Stimulated activated CD8-positive, alpha-beta memory T cell treated with anti-CD3 and anti-CD28 coated beads, Interleukin-15, amount 100 ng/mL, for 1 hour (primary cell): ENCODE measurements around the gene CYSRT1.
A peak's percentile ranks its signal among the peaks of the same experiment; 100 is the strongest.

ENCODE experiments used
- DNase-seq: peaks from one replicate; pipeline ENCODE4 v3.0.0-alpha.2; 2020; ENCODE audit warnings: low read depth

Gene CYSRT1

GRCh38 chr9:137227054-137227852 lies 2.3 kb downstream of the CYSRT1 start, which contains the start of gene RNF224:
Gene RNF224 (plus strand): TSS chr9:137227502. CDS start chr9:137228336, 834 bp downstream.
- DNase-seq = peak; percentile 70

DNA sequence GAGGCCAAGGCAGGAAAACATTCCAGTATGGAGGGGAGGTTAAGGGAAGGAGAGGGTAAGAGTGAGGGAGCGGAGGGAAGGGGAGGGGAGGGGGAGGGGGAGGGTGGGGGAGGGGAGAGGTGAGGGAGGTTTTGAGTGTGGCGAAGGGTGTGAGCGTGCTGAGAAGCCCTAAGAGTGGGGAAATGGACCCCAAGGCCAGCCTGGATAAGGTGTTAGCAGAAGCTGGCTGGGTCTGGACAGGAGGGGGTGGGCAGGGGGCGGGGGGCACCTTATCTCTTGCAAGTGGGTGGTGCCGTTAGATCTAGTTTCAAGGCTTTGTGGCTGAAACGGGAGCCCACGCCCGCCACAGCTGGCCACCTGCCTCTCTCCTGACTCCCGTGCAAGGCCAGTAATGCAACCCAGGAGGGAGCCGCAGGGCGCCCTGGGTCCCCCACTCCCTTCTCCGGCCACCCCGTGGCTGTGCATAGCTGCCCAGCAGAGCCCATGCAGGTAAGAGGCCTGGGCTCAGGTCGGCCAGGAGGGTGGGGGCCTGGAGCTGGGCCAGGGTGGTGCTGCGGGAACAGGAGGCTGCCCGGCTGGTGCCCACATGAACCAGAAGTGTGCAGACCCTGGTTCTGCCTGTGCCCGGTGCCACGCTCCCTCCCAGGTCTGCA lies 3.0 kb downstream of the CYSRT1 start:
- DNase-seq = no peak

DNA sequence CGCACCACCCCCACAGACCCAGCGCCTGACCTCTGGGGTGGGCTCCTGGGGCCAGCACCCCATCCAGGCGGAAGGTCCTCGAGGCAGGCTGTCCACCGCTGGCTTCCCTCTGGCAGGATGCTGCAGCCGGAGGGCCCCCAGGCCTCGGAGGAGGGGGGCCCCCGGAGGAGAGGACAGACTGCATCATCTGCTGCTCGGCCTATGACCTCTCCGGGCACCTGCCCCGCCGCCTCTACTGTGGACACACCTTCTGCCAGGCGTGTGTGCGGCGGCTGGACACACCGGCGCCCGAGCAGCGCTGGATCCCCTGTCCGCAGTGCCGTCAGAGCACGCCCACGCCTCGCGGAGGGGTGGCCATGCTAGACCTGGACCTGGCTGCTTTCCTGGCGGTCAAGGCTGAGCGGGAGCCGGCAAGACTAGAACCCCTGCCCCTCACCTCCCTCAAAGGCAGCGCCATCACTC lies 3.6 kb downstream of the CYSRT1 start:
- no peak for DNase-seq

DNA sequence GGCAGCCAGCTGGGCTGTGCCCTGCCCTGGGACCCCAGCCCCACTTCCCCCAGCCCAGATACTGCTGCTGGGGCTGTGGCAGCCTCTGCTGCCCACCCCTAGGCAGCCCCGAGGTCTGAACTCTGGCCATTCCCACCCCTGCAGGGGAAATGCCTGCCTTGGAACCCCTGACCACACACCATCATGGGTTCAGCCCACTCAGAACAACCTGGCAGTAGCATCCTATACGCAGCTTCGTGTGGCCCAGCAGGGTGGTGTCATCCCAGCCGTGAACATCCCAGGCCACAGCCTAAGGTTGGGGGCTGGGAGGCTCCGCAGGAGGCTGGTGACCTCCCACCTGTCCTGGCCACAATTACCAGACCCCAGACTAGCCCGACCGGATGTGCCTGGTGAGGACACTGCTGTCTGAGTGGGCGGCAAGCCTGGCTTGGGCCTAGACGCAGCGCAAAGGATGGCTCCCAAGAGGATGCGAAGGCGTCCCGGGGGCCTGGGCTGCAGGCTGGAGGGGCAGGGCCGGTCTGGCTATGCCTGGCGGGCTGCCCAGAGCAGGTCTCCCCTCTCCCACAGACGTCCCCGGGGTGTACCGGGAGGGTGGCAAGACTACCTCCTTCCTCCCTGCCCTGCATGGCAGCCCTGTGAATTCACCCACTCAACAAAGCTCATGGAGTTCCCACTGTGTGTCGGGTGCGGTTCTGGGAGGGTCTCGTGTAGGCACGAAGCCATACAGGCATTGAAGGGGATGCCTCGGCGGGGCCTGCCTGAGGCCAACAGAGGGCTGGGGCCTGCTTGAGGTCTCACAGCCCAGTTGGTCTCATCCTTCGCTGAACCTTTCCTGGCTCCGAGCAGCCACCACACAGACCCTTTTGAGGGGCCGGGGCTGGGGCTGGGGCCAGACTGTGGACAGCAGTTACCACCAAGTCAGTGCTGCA lies 4.3 kb downstream of the CYSRT1 start:
- DNase-seq = no peak

DNA sequence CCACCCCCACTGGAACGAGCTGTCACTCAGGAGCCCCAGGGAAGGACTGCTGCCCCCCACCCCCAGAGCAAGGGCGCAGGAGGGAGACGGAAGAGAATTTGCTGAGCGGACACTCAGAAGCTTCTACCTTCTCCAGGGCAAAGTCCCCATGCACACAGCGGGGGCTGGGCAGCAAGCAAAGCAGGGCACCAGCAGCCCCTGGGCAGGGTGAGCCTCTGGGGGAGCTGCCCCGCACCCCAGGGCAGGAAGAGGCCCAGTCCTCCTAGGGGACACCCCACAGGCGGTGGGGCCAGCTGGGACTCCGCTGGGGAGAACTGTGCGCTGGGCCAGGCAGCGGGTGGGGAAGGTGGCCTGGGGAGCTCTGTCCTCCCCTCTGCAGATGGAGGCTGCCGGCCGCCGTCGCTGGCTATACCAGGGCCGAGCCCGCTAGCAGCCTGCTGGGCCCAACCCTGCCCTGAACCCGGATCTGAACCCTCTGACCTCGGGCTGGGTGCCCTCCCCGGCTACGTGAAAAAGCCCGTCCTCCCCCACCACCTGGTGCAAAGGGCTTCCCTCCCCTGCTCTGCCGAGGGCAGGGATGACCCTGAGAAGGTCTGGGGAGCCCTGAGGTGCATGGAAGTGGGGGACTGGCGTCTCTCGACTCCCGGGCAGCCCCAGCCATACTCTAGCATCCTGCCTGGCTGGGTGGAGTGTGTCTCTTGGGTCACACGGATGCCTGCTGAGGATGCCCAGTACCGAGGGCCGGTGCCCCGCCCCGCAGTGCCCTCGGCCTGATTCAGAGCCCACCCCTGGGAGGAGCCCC lies 5.1 kb downstream of the CYSRT1 start:
- no peak for DNase-seq

DNA sequence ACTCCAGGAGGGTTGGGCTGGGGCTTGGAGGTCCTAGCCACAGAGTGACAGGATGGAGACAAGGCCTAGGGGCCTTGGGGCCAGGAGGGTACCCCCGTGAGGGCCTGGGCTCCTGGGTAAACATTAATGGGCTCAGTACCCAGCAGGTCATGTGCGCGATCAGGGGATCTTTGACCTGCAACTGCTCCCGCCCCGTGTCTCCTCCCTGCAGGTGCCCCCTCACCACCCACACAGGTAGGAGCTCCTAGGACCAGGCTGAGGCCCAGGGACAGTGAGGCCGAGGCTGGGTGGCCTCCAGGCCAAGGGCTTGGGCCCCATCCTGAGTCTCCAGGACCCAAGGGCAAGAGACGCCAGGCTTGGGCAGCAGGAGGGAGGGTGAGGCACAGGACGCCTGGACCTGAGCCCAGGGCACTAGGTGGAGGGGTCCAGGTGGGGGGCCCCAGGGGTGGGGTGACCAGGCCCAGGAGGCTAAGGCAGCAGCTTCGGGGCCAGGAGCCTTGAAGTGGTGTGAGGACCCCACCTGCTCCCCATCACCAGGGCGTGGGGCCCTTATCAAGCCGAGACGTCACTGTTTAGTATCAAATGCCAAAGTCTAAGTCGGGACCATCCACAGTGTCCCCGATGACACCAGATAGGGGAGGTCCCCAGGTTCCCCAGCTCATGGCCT lies 5.9 kb downstream of the CYSRT1 start, which contains the start of gene SLC34A3:
SLC34A3 (plus strand) TSS at position 197 of the 667 bp plus-strand sequence. CDS start 802 bp downstream, outside the sequence.
- no peak for DNase-seq

DNA sequence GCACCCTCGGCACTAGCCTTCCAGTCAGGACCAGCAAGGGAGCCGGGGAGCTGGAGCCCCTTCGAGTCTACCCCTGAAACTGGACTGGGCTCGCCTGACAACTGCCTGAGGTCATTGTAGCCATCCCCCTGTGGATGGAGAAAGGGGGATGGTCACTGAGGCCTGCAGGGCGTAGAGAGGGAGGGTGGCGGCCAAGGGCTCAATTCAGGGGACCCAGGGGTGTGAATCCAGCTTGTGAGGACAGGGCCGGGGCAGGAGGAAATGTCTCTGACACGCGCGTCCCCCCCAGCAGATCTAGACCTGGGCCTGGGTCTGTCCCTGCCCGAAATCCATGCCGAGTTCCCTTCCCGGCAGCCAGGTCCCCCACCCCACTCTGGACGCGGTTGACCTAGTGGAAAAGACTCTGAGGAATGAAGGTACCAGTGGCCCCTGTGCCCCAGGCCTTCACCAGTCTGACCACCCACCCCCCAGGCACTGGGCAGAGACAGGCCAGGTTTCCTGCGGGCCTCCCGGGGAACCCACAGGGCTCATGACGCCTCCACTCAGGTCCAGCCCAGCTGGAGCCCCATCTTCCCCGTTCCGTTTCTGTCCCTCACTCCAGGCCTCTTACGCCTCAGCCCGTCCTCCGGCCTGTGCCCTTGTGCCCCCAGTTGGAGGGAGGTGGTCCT lies 6.5 kb downstream of the CYSRT1 start:
- no peak for DNase-seq

- no peak for DNase-seq
Measured at GRCh38 chr9:137232101-137232500, 7.1 kb downstream of the CYSRT1 start.

DNA sequence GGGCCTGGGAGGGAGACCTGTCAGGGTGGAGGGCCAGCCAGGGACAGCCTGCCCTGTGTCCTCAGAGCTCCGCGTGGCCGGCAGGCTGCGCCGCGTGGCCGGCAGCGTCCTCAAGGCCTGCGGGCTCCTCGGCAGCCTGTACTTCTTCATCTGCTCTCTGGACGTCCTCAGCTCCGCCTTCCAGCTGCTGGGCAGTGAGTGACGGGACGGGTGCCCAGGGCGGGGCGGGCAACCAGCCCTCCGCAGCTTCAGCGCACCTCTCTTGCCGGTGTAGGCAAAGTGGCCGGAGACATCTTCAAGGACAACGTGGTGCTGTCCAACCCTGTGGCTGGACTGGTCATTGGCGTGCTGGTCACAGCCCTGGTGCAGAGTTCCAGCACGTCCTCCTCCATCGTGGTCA lies 7.5 kb downstream of the CYSRT1 start:
- no peak for DNase-seq

GRCh38 chr9:137233143-137233980 lies 8.4 kb downstream of the CYSRT1 start:
- DNase-seq = no peak

GRCh38 chr9:137234055-137234697 lies 9.2 kb downstream of the CYSRT1 start:
- DNase-seq = no peak

DNA sequence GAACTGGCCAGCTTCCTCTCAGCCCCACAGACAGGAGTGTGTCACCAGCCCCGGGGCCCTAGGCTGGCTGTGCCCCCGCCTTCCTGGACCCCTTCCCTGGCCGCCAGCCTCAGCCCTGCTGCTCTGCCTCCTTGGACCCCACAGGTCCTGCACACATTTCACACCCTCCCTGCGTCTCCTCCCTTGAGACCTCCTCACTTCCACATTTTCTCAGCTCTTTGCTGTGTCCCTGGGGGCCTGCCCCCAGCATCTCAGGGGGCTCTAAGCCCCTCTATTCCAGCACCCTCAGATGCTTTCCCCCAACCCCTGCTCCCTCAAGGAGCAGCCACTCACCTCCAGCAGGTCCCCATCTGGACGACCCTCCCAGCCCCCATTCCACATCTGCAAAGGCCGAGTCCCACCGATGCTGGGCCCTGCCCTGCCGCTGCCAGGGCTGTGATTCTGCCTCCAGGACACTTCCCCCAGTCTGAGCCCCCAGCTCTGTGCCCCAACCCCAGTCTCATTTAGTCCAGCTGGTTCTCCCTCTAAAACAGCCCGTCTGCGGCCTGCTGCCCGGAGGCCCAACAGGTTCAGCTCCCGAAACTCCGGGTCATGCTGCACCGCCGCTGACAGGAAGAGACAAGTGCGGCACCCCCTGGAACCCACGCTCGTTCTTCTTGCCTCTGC lies 9.9 kb downstream of the CYSRT1 start:
- DNase-seq = no peak

DNA sequence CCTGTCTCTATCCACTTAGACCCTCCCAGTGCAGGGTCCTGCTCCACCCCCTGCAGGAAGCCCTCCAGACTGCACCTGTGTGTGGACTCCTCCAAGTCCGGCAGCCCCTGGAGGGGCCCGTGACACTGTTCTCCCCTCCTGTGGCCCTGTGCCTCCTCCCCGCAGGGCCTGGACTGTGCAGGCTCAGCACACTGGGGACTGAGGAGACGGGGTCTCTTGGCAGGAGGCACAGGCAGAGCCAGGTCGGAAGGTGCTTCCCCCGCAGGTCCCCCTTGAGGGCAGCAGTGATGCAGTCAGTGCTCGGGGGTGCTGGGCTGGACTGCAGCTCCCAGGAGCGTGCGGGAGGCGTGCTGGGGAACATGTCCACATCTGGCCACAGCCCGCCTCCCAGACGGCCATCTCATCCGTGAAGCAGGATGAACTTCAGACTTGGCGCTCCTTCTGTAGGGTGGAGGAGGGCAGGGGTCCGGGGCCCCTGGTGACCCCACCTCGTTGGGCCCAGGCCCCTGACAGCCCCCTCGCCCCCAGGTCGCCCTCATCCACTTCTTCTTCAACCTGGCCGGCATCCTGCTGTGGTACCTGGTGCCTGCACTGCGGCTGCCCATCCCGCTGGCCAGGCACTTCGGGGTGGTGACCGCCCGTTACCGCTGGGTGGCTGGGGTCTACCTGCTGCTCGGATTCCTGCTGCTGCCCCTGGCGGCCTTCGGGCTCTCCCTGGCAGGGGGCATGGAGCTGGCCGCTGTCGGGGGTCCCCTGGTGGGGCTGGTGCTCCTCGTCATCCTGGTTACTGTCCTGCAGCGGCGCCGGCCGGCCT lies 10.7 kb downstream of the CYSRT1 start:
- no peak for DNase-seq

- DNase-seq = peak; percentile 87
Measured at GRCh38 chr9:137236238-137236935, 11.4 kb downstream of the CYSRT1 start.

GRCh38 chr9:137236936-137237421 lies 12.0 kb downstream of the CYSRT1 start:
- DNase-seq = no peak
